Sigmoid colon (tissue), 7 donors: ENCODE data around the gene CDH22. TPM values are rescaled to one million over a fixed set of nuclear protein-coding genes. Genes with fewer than 3 reads are reported as not detected.

Experiments
- DNase-seq: peaks from one replicate; pipeline ENCODE4 v3.0.0-alpha.2; 2019
- H3K27ac ChIP-seq, 4 donors: fragments of 200-600 bp; sonication (generic); one replicate each; pipeline ENCODE4 v1.5.1; 2016 to 2019; ENCODE audit warnings: mild to moderate bottlenecking in 1 of 4
- H3K27me3 ChIP-seq, 3 donors: fragments of 200-600 bp; sonication (generic); one replicate each; pipeline ENCODE4 v1.5.1; 2019; ENCODE audit warnings: mild to moderate bottlenecking in 1 of 3
- H3K36me3 ChIP-seq, 4 donors: fragments of 200-600 bp; sonication (generic); one replicate each; pipeline ENCODE4 v1.5.1; 2016 to 2019
- H3K4me1 ChIP-seq, 4 donors: fragments of 200-600 bp; sonication (generic); one replicate each; pipeline ENCODE4 v1.5.1; 2017 to 2019
- H3K4me3 ChIP-seq, 4 donors: fragments of 200-600 bp; sonication (generic); one replicate each; pipeline ENCODE4 v1.5.1; 2017 to 2019; ENCODE audit warnings: mild to moderate bottlenecking in 2 of 4, moderate library complexity in 1 of 4
- H3K9me3 ChIP-seq, 4 donors: fragments of 200-600 bp in 3 of 4; sonication (generic) in 3 of 4; one replicate each; pipeline versions ENCODE4 v1.5.1 to v1.6.1; 2013 to 2019
- EP300 ChIP-seq, 4 donors: sonication (generic); formaldehyde crosslinking; IDR thresholded peaks; one replicate each; pipeline ENCODE4 v1.6.1; 2017; ENCODE audit warnings: antibody characterized with exemption in 4 of 4
- POLR2A ChIP-seq, 2 donors: fragments of 450-650 bp; IDR thresholded peaks; one replicate each; pipeline ENCODE4 v1.6.1; 2016; ENCODE audit warnings: antibody characterized with exemption in 2 of 2, mild to moderate bottlenecking in 2 of 2, moderate library complexity in 2 of 2
- POLR2AphosphoS5 ChIP-seq, 4 donors: sonication (generic); formaldehyde crosslinking; IDR thresholded peaks; one replicate each; pipeline ENCODE4 v1.6.1; 2017; ENCODE audit warnings: antibody characterized with exemption in 4 of 4
- WGBS, 2 donors: extraction: QIAGEN DNeasy Blood & Tissue Kit; methylation state at CpG; one replicate each; pipeline ENCODE4 v1.1.7; 2013; 5-methylcytosine and 5-hydroxymethylcytosine counted together
- intact Hi-C: fragments of 100-400 bp; cut with DNase I; formaldehyde crosslinking; loops from one replicate; pipeline ENCODE4 v1.15.1; 2023
- polyA plus RNA-seq, 3 donors: library from polyadenylated mRNA; stranded (reverse); fragments of 200-250 nt; gene quantifications; one replicate each; pipeline ENCODE4 v1.2.3, GENCODE V29; 2013
- total RNA-seq, 4 donors: library from RNA; depleted of rRNA; stranded (reverse); fragments of >200 nt; gene quantifications; one replicate each; pipeline ENCODE4 v1.1.0, GENCODE V29; 2016
- TF ChIP-seq, protein P1 (sequence below), 4 experiments: fragments of 450-650 bp in 3 of 4; fragments of 200-600 bp in 1 of 4; IDR thresholded peaks; one replicate each; pipeline ENCODE4 v1.5.1; 2016 to 2019; ENCODE audit warnings: antibody characterized with exemption in 4 of 4, mild to moderate bottlenecking in 3 of 4, moderate library complexity in 2 of 4
- donor health status: healthy with polysubstance abuse.
- donor health status: Bipolar disorder and iron deficiency.
- donor health status: healthy.

The CDH22 gene
- total and polyA plus RNA-seq, 7 donors, result 0.06 to 0.55 (median 0.41) TPM; not detected in 4

DNA sequence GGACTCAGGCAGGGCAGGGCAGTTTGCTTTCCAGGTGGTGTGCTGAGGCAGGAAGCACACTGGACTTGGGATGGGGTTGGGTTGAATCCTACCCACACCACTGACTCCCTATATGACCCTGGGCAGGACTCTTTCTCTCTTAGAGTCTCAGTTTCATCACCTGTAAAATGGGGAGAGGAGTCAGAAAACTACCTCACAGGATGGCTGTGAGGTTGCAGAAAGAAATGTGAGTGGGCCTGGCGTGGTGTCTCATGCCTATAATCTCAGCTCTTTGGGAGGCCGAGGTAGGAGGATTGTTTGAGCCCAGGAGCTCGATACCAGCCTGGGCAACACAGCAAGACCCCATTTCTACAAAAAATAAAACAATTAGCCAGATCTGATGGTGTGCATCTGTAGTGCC is 122.9 kb downstream of the CDH22 start:
- Histone ChIP-seq H3K4me1 (no peaks in the 10 kb centered on the region), H3K9me3 (no peaks in the 10 kb centered on the region), H3K27me3 (peaks cover 0 to 44% (median 15%) of the 10 kb centered on the region in 3 donors), H3K36me3 (no peaks in the 10 kb centered on the region), H3K4me3 (no peak overlapping the region), H3K27ac (no peak overlapping the region)
- no peak for DNase-seq
- WGBS, 2 donors, result 69 to 84% methylated on average over 3 of the region's 3 CpGs
- intact Hi-C loops, result no loop called here
- TF ChIP-seq EP300 (IDR thresholded peaks at IDR 0.05) (no peak), POLR2AphosphoS5 (IDR thresholded peaks at IDR 0.05) (no peak), POLR2A (IDR thresholded peaks at IDR 0.05) (no peak)
- TF ChIP-seq, protein P1, sequence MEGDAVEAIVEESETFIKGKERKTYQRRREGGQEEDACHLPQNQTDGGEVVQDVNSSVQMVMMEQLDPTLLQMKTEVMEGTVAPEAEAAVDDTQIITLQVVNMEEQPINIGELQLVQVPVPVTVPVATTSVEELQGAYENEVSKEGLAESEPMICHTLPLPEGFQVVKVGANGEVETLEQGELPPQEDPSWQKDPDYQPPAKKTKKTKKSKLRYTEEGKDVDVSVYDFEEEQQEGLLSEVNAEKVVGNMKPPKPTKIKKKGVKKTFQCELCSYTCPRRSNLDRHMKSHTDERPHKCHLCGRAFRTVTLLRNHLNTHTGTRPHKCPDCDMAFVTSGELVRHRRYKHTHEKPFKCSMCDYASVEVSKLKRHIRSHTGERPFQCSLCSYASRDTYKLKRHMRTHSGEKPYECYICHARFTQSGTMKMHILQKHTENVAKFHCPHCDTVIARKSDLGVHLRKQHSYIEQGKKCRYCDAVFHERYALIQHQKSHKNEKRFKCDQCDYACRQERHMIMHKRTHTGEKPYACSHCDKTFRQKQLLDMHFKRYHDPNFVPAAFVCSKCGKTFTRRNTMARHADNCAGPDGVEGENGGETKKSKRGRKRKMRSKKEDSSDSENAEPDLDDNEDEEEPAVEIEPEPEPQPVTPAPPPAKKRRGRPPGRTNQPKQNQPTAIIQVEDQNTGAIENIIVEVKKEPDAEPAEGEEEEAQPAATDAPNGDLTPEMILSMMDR (IDR thresholded peaks at IDR 0.05), result no peak

GRCh38 chr20:46183768-46184167 is 124.5 kb downstream of the CDH22 start:
- Histone ChIP-seq H3K27ac (no peak overlapping the region), H3K4me3 (no peak overlapping the region), H3K4me1 (no peaks in the 10 kb centered on the region), H3K36me3 (no peaks in the 10 kb centered on the region), H3K27me3 (peaks cover 0 to 41% (median 15%) of the 10 kb centered on the region in 3 donors), H3K9me3 (no peaks in the 10 kb centered on the region)
- TF ChIP-seq EP300 (IDR thresholded peaks at IDR 0.05) (no peak), POLR2AphosphoS5 (IDR thresholded peaks at IDR 0.05) (no peak), POLR2A (IDR thresholded peaks at IDR 0.05) (no peak)
- TF ChIP-seq, protein P1 (IDR thresholded peaks at IDR 0.05), result no peak
- intact Hi-C loops, result no loop called here
- WGBS, 2 donors, result 70 to 84% methylated on average over 5 of the region's 5 CpGs
- DNase-seq, result no peak

GRCh38 chr20:46182276-46183200 is 125.8 kb downstream of the CDH22 start:
- no peaks in the 10 kb centered on the region for H3K36me3 ChIP-seq
- no peaks in the 10 kb centered on the region for H3K4me1 ChIP-seq
- H3K9me3 ChIP-seq, result no peaks in the 10 kb centered on the region
- H3K4me3 ChIP-seq, result no peak overlapping the region
- no peak for DNase-seq
- WGBS, 2 donors, result 54 to 65% methylated on average over 13 of the region's 13 CpGs
- TF ChIP-seq EP300 (IDR thresholded peaks at IDR 0.05), result no peak
- no peak for TF ChIP-seq POLR2A (IDR thresholded peaks at IDR 0.05)
- TF ChIP-seq, protein P1 (IDR thresholded peaks at IDR 0.05), result no peak
- TF ChIP-seq POLR2AphosphoS5 (IDR thresholded peaks at IDR 0.05), result no peak
- intact Hi-C loops, result no loop called here
- no peak overlapping the region for H3K27ac ChIP-seq
- H3K27me3 ChIP-seq, result peaks cover 0 to 32% (median 15%) of the 10 kb centered on the region in 3 donors

GRCh38 chr20:46179862-46180261 is 128.4 kb downstream of the CDH22 start:
- H3K36me3 ChIP-seq, result no peaks in the 10 kb centered on the region
- intact Hi-C loops, result no loop called here
- H3K9me3 ChIP-seq, result no peaks in the 10 kb centered on the region
- no peak overlapping the region for H3K27ac ChIP-seq
- no peaks in the 10 kb centered on the region for H3K4me1 ChIP-seq
- no peak overlapping the region for H3K4me3 ChIP-seq
- H3K27me3 ChIP-seq, result peaks cover 6 to 50% (median 35%) of the 10 kb centered on the region in 3 donors
- no peak for DNase-seq
- 34 to 65% methylated on average over 8 of the region's 8 CpGs for WGBS, 2 donors
- TF ChIP-seq POLR2A (IDR thresholded peaks at IDR 0.05) (no peak), EP300 (IDR thresholded peaks at IDR 0.05) (no peak)
- TF ChIP-seq, protein P1 (IDR thresholded peaks at IDR 0.05), result no peak
